OCI-LY1 (cell line): ENCODE measurements around the gene PTPRZ1.

Experiments used
- H2AFZ ChIP-seq: fragments of 200-600 bp; sonication (generic), shearing (Covaris generic); 2 replicates; pipeline ENCODE4 v1.6.0; 2014; ENCODE audit warnings: antibody characterized with exemption, mild to moderate bottlenecking, low read length
- H3F3A ChIP-seq: fragments of 200-600 bp; sonication (generic), shearing (Covaris generic); 2 replicates; pipeline ENCODE4 v1.6.0; 2014; ENCODE audit warnings: mild to moderate bottlenecking, antibody characterized with exemption, low read length, moderate library complexity; ENCODE audit not compliant: insufficient read depth
- H3K27ac ChIP-seq: fragments of 200-600 bp; sonication (generic); 2 replicates; pipeline ENCODE4 v1.5.1; 2014; ENCODE audit warnings: low read length, mixed run types, mild to moderate bottlenecking, low read depth; ENCODE audit not compliant: poor library complexity, severe bottlenecking
- H3K27me3 ChIP-seq: fragments of 200-600 bp; sonication (generic); 2 replicates; pipeline ENCODE4 v1.6.0; 2014; ENCODE audit warnings: antibody characterized with exemption, mild to moderate bottlenecking, low read length, moderate library complexity; ENCODE audit not compliant: insufficient read depth
- H3K36me3 ChIP-seq: fragments of 200-600 bp; sonication (generic); 2 replicates; pipeline ENCODE4 v1.6.1; 2014; ENCODE audit warnings: mild to moderate bottlenecking, antibody characterized with exemption, low read length, moderate library complexity, mixed read lengths; ENCODE audit not compliant: insufficient read depth
- H3K4me1 ChIP-seq: fragments of 200-600 bp; sonication (generic); 2 replicates; pipeline ENCODE4 v1.5.1; 2014; ENCODE audit warnings: mild to moderate bottlenecking, low read length, moderate library complexity; ENCODE audit not compliant: insufficient read depth, severe bottlenecking
- H3K4me2 ChIP-seq: fragments of 200-600 bp; sonication (generic), shearing (Covaris generic); 2 replicates; pipeline ENCODE4 v1.6.1; 2014; ENCODE audit warnings: low read length
- H3K4me3 ChIP-seq: fragments of 200-600 bp; sonication (generic); 2 replicates; pipeline ENCODE4 v1.5.1; 2014; ENCODE audit warnings: low read length, low read depth, mild to moderate bottlenecking, mixed read lengths; ENCODE audit not compliant: poor library complexity, severe bottlenecking
- H3K79me2 ChIP-seq: fragments of 200-600 bp; shearing (Covaris generic); 2 replicates; pipeline ENCODE4 v1.6.1; 2016; ENCODE audit warnings: mixed run types, low read length, mixed read lengths; ENCODE audit not compliant: insufficient read depth
- H3K9ac ChIP-seq: fragments of 200-600 bp; sonication (generic), shearing (Covaris generic); 2 replicates; pipeline ENCODE4 v1.6.1; 2014; ENCODE audit warnings: mild to moderate bottlenecking, low read length, mixed read lengths
- H3K9me2 ChIP-seq: fragments of 200-600 bp; sonication (generic), shearing (Covaris generic); 2 replicates; pipeline ENCODE4 v1.6.1; 2014; ENCODE audit warnings: low read depth, mild to moderate bottlenecking, low read length, mixed read lengths
- H3K9me3 ChIP-seq: fragments of 200-600 bp; shearing (Covaris generic); 2 replicates; pipeline ENCODE4 v1.6.1; 2014; ENCODE audit warnings: low read length, mixed read lengths
- H4K20me1 ChIP-seq: fragments of 200-600 bp; sonication (generic), shearing (Covaris generic); 2 replicates; pipeline ENCODE4 v1.6.0; 2016; ENCODE audit warnings: mild to moderate bottlenecking, low read length; ENCODE audit not compliant: insufficient read depth
- EZH2 ChIP-seq: fragments of 200-600 bp; sonication (generic), shearing (Covaris generic); IDR thresholded peaks from 2 replicates; pipeline ENCODE4 v1.8.0; 2017; ENCODE audit warnings: borderline replicate concordance, mixed run types, mild to moderate bottlenecking, antibody characterized with exemption, low read length, moderate library complexity, mixed read lengths
- TF ChIP-seq, protein P1 (sequence below): fragments of 200-600 bp; sonication (generic), shearing (Covaris generic); IDR thresholded peaks from 2 replicates; pipeline ENCODE4 v1.5.1; 2017; ENCODE audit warnings: mild to moderate bottlenecking, antibody characterized with exemption, low read length, moderate library complexity, mixed read lengths

PTPRZ1 gene

GRCh38 chr7:121837462-121837861 lies 35.5 kb upstream of the PTPRZ1 start:
- no peaks in the 10 kb centered on the region for H4K20me1 ChIP-seq
- H3K79me2 ChIP-seq = no peaks in the 10 kb centered on the region
- no peaks in the 10 kb centered on the region for H3K27me3 ChIP-seq
- no peaks in the 10 kb centered on the region for H3K4me1 ChIP-seq
- no peak overlapping the region for H3K27ac ChIP-seq
- H3K9ac ChIP-seq = no peak overlapping the region
- no peak overlapping the region for H3K4me3 ChIP-seq
- TF ChIP-seq EZH2 = no peak
- TF ChIP-seq, protein P1, sequence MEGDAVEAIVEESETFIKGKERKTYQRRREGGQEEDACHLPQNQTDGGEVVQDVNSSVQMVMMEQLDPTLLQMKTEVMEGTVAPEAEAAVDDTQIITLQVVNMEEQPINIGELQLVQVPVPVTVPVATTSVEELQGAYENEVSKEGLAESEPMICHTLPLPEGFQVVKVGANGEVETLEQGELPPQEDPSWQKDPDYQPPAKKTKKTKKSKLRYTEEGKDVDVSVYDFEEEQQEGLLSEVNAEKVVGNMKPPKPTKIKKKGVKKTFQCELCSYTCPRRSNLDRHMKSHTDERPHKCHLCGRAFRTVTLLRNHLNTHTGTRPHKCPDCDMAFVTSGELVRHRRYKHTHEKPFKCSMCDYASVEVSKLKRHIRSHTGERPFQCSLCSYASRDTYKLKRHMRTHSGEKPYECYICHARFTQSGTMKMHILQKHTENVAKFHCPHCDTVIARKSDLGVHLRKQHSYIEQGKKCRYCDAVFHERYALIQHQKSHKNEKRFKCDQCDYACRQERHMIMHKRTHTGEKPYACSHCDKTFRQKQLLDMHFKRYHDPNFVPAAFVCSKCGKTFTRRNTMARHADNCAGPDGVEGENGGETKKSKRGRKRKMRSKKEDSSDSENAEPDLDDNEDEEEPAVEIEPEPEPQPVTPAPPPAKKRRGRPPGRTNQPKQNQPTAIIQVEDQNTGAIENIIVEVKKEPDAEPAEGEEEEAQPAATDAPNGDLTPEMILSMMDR = no peak
- H3K9me3 ChIP-seq = no peaks in the 10 kb centered on the region
- no peaks in the 10 kb centered on the region for H3K36me3 ChIP-seq
- no peak overlapping the region for H2AFZ ChIP-seq
- no peaks in the 10 kb centered on the region for H3F3A ChIP-seq
- peaks cover 2% of the 10 kb centered on the region; the same call in 1 of the 2 replicates for H3K9me2 ChIP-seq
- no peak overlapping the region for H3K4me2 ChIP-seq

- Histone ChIP-seq H3K4me2 (no peak overlapping the region), H4K20me1 (no peaks in the 10 kb centered on the region), H3K9ac (no peak overlapping the region), H3K36me3 (no peaks in the 10 kb centered on the region), H2AFZ (no peak overlapping the region), H3K27me3 (no peaks in the 10 kb centered on the region), H3K27ac (no peak overlapping the region), H3K4me1 (no peaks in the 10 kb centered on the region), H3K4me3 (no peak overlapping the region), H3K79me2 (no peaks in the 10 kb centered on the region), H3F3A (no peaks in the 10 kb centered on the region), H3K9me3 (no peaks in the 10 kb centered on the region), H3K9me2 (peaks cover 1% of the 10 kb centered on the region)
- no peak for TF ChIP-seq EZH2
- TF ChIP-seq, protein P1 = no peak
Measured at GRCh38 chr7:121847041-121847440, 25.9 kb upstream of the PTPRZ1 start.

DNA sequence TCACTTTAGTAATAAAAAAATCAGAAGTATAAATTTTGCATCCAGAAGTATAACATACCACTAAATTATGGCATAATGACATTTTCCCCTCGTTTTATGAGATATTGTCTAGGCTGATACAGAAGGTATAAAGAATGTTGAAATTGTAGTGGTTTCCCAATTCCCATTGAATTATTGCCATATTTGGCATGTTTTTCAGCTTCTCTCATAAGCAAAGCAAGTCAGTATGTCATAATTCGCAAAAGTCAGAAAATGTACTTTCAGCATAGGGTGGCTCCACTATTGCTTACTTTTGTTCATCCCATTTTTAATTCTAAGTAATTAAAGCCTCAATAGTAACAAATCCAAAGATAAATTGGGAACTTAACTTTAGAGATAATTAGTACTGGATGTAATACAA lies 19.7 kb upstream of the PTPRZ1 start:
- Histone ChIP-seq H3K9me3 (no peaks in the 10 kb centered on the region), H3K27me3 (no peaks in the 10 kb centered on the region)
- no peak for TF ChIP-seq EZH2
- TF ChIP-seq, protein P1 = no peak

More for the DNA sequence above, 19.7 kb upstream of the PTPRZ1 start:
- H3K4me1 ChIP-seq = no peaks in the 10 kb centered on the region
- H3K4me3 ChIP-seq = no peak overlapping the region
- no peaks in the 10 kb centered on the region for H3K79me2 ChIP-seq
- H3K9ac ChIP-seq = no peak overlapping the region
- H3K9me2 ChIP-seq = no peaks in the 10 kb centered on the region; the same call in 1 of the 2 replicates
- no peak overlapping the region for H2AFZ ChIP-seq
- no peak overlapping the region for H3K4me2 ChIP-seq
- no peaks in the 10 kb centered on the region for H3F3A ChIP-seq
- H4K20me1 ChIP-seq = no peaks in the 10 kb centered on the region
- no peaks in the 10 kb centered on the region for H3K36me3 ChIP-seq
- H3K27ac ChIP-seq = no peak overlapping the region
